ENCODE data around the gene NT5C2. TPM values are rescaled to one million over a fixed set of nuclear protein-coding genes. Genes with fewer than 3 reads are reported as not detected.

NT5C2 gene
- total and polyA plus RNA-seq, 2 of the 8 experiments (the other 6 are each of a cell fraction or from before 2014, with no cell fraction given): 35.2 to 106 TPM

- no peak for FAIRE-seq
- TF ChIP-seq JUN (IDR thresholded peaks at IDR 0.05; ENCODE audit: low read depth, low read length) (no peak), CBX5 (IDR thresholded peaks at IDR 0.05; ENCODE audit: low read depth, low read length) (no peak), MAFK (IDR thresholded peaks at IDR 0.05; ENCODE audit: low read depth, low read length) (no peak), RBBP5 (IDR thresholded peaks at IDR 0.05; ENCODE audit: borderline replicate concordance, low read depth, low read length) (no peak), POLR2A (IDR thresholded peaks at IDR 0.05; ENCODE audit: control extremely low read depth in 1 of 2, low read depth in 2 of 2, low read length in 2 of 2) (no peak), EGR1 (IDR thresholded peaks at IDR 0.05; ENCODE audit: borderline replicate concordance, low read depth, low read length) (no peak), JUND (IDR thresholded peaks at IDR 0.05; ENCODE audit: low read length) (no peak), GABPA (IDR thresholded peaks at IDR 0.05; ENCODE audit: borderline replicate concordance, insufficient read depth, low read length) (no peak), CHD2 (IDR thresholded peaks at IDR 0.05; ENCODE audit: low read length) (no peak), EP300 (IDR thresholded peaks at IDR 0.05; ENCODE audit: borderline replicate concordance in 1 of 2, low read depth in 2 of 2, low read length in 2 of 2) (no peak), HDAC2 (IDR thresholded peaks at IDR 0.05; ENCODE audit: borderline replicate concordance in 1 of 2, low read depth in 2 of 2, low read length in 2 of 2) (no peak), SP1 (IDR thresholded peaks at IDR 0.05; ENCODE audit: low read depth, low read length) (no peak), CTBP2 (IDR thresholded peaks at IDR 0.05; ENCODE audit: borderline replicate concordance, insufficient read depth, insufficient read length, low read length) (no peak), MAX (IDR thresholded peaks at IDR 0.05) (no peak), ASH2L (IDR thresholded peaks at IDR 0.05; ENCODE audit: low read length) (no peak)
These were observed 147.1 kb downstream of the NT5C2 start for GRCh38 chr10:103045961-103046360.

More at GRCh38 chr10:103045961-103046360, 147.1 kb downstream of the NT5C2 start:
- DNase-seq (ENCODE audit: low read depth in 1 of 2, low spot score in 2 of 2): no peak
- ChIA-PET CTCF (ENCODE audit: partially characterized antibody) (interaction anchor here (0.9 to 1.2 kb wide), 3 partner anchors 13 to 144 kb away, joined by 3 read pairs; no protein-coding TSS in a partner anchor), POLR2A (ENCODE audit: partially characterized antibody) (no interaction called here)
- Histone ChIP-seq H4K8ac (ENCODE audit: extremely low read depth, insufficient read depth, low read length) (no peak overlapping the region), H3K27ac (ENCODE audit: low read depth, low read length) (no peak overlapping the region), H2AK5ac (ENCODE audit: low read depth, low read length) (no peak overlapping the region), H2BK15ac (ENCODE audit: low read length) (no peak overlapping the region), H3K36me3 (ENCODE audit: control insufficient read depth in 2 of 4, insufficient read depth in 4 of 4, low read length in 3 of 4) (no peaks in the 10 kb centered on the region), H2BK5ac (ENCODE audit: low read depth, low read length) (no peak overlapping the region), H3K4me1 (replicated peaks in 1 of 4; ENCODE audit: control insufficient read depth in 3 of 4, insufficient read depth in 4 of 4, low read length in 3 of 4) (peaks cover 0 to 14% (median 9%) of the 10 kb centered on the region in 4 experiments; a peak in 5 of 7 replicates), H3K23ac (ENCODE audit: insufficient read length) (no peak overlapping the region), H3K9ac (replicated peaks in 1 of 4; ENCODE audit: extremely low read depth in 1 of 4, low read depth in 3 of 4, low read length in 3 of 4) (no peak overlapping the region), H2BK12ac (ENCODE audit: low read depth, low read length) (no peak overlapping the region), H3K27me3 (replicated peaks in 1 of 4; ENCODE audit: control insufficient read depth in 3 of 4, extremely low read depth in 1 of 4, insufficient read depth in 3 of 4, low read length in 3 of 4) (no peaks in the 10 kb centered on the region), H2BK20ac (ENCODE audit: low read length) (no peak overlapping the region), H3K4ac (replicated peaks; ENCODE audit: insufficient read length, low read depth, low read length) (no peak overlapping the region), H2AFZ (ENCODE audit: low read length) (no peak overlapping the region), H4K91ac (replicated peaks; ENCODE audit: insufficient read length, low read length) (no peak overlapping the region), H4K5ac (ENCODE audit: insufficient read length, low read depth, low read length) (no peak overlapping the region), H3K4me2 (ENCODE audit: insufficient read depth in 1 of 2, low read depth in 2 of 2, low read length in 2 of 2) (no peak overlapping the region), H3K14ac (ENCODE audit: insufficient read length) (no peak overlapping the region), H3K9me3 (ENCODE audit: insufficient read depth in 2 of 2, low read depth in 1 of 2, low read length in 1 of 2) (no peaks in the 10 kb centered on the region), H2BK120ac (replicated peaks; ENCODE audit: low read depth, low read length) (no peak overlapping the region), H4K20me1 (replicated peaks in 1 of 2; ENCODE audit: control insufficient read depth in 1 of 2, insufficient read depth in 2 of 2, low read length in 2 of 2) (peaks cover 0 to 5% of the 10 kb centered on the region in 2 experiments), H3K79me2 (ENCODE audit: control insufficient read depth in 1 of 2, insufficient read depth in 2 of 2, low read length in 2 of 2) (no peaks in the 10 kb centered on the region), H3K18ac (ENCODE audit: extremely low read depth, low read length) (no peak overlapping the region), H3K56ac (replicated peaks; ENCODE audit: insufficient read length, low read depth, low read length) (no peak overlapping the region), H3K79me1 (ENCODE audit: low read depth, low read length) (no peaks in the 10 kb centered on the region), H3K4me3 (ENCODE audit: extremely low read depth in 1 of 4, insufficient read depth in 2 of 4, low read depth in 3 of 4, low read length in 4 of 4) (no peak overlapping the region), H3K23me2 (ENCODE audit: low read depth, low read length) (no peaks in the 10 kb centered on the region)
- 89% methylated on average over 3 of the region's 3 CpGs; no CpG with 5 or more reads in 1 of the 2 experiments for WGBS, 2 experiments (ENCODE audit: extremely low coverage in 1 of 2, insufficient coverage in 1 of 2, insufficient read length in 1 of 2, insufficient replicate concordance in 2 of 2, low coverage in 1 of 2, low lambda C conversion rate in 2 of 2, missing lambda C conversion rate in 1 of 2)
